ENCODE data around the gene CFAP54. TPM values are rescaled to one million over a fixed set of nuclear protein-coding genes. Genes with fewer than 3 reads are reported as not detected.
A peak's percentile ranks its signal among the peaks of the same experiment; 100 is the strongest.

Gene CFAP54
- total RNA-seq, 2 donors from 2014 or later: 0.61 to 0.87 TPM

DNA sequence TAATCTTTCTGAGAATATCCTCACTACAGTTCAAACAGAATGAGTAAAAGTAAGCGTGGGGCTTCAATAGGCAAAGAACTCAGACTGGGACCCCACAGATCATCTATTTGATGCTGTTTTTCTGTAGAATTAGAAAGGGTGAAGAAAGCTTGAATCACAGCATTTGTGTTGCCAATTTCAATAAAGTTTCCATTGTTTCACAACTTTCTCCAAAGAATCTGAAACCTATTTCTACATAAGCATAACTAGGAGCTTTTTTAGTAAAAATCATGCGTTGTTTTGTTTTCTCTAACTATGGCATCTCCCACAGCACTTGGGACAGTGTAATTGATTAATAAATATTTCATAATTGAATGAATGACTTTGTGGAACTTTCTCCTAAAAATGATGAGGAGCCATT is 401.0 kb downstream of the CFAP54 start:
- Mint-ChIP-seq H3K27ac (no peak overlapping the region), H3K9me3 (no peaks in the 10 kb centered on the region), H3K27me3 (peaks cover 28% of the 10 kb centered on the region), H3K36me3 (ENCODE audit: low read depth) (no peaks in the 10 kb centered on the region), H3K4me3 (no peak overlapping the region), H3K4me1 (no peaks in the 10 kb centered on the region)
- no peak for ATAC-seq (replicated peaks)

DNA sequence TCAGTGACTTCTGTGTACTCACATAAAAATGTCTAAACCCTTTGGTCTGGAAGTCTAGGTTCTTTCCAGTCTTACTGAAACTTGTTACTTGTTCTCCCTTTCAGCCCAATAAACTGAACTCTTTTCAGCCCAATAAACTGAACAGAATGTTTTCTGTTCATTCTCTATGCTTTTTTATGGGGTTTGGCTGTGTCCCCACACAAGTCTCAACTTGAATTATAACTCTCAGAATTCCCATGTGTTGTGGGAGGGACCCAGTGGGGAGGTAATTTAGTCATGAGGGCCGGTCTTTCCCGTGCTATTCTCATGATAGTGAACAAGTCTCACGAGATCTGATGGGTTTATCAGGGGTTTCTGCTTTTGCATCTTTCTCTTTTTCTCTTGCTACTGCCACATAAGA is 402.7 kb downstream of the CFAP54 start:
- Mint-ChIP-seq H3K36me3 (ENCODE audit: low read depth) (no peaks in the 10 kb centered on the region), H3K27me3 (peaks cover 18% of the 10 kb centered on the region), H3K4me3 (no peak overlapping the region), H3K9me3 (no peaks in the 10 kb centered on the region), H3K27ac (no peak overlapping the region), H3K4me1 (no peaks in the 10 kb centered on the region)
- no peak for ATAC-seq (replicated peaks)

DNA sequence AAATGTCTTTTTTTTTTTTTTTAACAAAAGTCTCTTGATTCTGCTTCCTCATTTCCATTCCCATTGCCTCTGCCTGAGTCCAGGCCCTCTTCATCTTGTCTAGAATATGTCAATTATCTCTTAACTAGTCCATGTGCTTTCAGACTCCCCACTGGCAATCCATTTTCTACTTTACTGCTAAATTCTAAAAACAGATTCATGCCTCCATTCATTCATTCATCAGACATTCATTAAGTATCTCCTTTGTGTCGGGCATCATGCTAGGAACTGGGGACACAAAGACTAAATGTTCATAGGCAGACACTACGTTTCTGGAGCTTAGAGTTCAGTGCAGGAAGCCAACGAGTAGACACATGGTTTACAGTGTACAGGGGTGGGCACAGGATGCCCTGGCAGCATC is 408.0 kb downstream of the CFAP54 start:
- H3K36me3 Mint-ChIP-seq (ENCODE audit: low read depth): no peaks in the 10 kb centered on the region
- no peaks in the 10 kb centered on the region for H3K4me1 Mint-ChIP-seq
- peaks cover 9% of the 10 kb centered on the region for H3K27me3 Mint-ChIP-seq
- H3K27ac Mint-ChIP-seq: no peak overlapping the region
- no peak for ATAC-seq (replicated peaks)
- no peak overlapping the region for H3K4me3 Mint-ChIP-seq
- no peaks in the 10 kb centered on the region for H3K9me3 Mint-ChIP-seq

DNA sequence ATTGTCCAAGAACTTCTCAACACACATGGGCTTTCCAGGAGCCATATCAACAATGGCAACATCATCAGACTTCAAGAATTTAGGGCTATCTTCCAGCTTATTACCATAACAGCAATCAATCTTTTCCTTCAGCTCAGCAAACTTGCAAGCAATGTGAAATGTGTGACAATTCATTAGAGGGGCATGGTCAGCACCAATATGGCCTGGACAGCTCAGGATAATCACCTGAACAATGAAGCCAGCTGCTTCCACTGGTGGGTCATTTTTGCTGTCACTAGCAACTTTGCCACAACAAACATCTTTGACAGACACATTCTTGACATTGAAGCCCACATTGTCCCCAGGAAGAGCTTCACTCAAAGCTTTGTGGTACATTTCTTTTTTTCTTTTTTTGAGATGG is 411.8 kb downstream of the CFAP54 start:
- H3K4me1 Mint-ChIP-seq: peaks cover 3% of the 10 kb centered on the region
- ATAC-seq (replicated peaks): no peak
- no peak overlapping the region for H3K27ac Mint-ChIP-seq
- H3K4me3 Mint-ChIP-seq: no peak overlapping the region
- H3K9me3 Mint-ChIP-seq: no peaks in the 10 kb centered on the region
- peaks cover 4% of the 10 kb centered on the region for H3K27me3 Mint-ChIP-seq
- H3K36me3 Mint-ChIP-seq (ENCODE audit: low read depth): no peaks in the 10 kb centered on the region

DNA sequence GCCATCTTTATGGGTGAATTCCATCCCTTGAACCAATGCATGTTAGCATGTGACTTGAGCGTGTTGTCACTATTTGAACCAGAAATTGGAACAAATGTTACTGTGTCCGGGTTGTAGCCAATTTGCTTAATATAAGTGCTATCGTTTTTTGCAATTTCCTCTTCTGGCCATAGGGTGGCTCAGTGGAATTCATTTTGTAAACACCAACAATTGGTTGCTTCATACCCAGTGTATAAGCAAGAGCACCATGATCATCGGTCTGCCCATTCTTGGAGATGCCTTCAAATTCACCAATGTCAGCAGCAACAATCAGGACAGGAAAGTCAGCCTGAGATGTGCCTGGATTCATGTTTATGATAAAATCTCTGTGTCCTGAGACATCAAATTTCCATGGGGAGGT is 412.7 kb downstream of the CFAP54 start:
- Mint-ChIP-seq H3K27ac (no peak overlapping the region), H3K4me3 (no peak overlapping the region), H3K4me1 (peaks cover 9% of the 10 kb centered on the region), H3K27me3 (peaks cover 4% of the 10 kb centered on the region), H3K9me3 (no peaks in the 10 kb centered on the region), H3K36me3 (ENCODE audit: low read depth) (no peaks in the 10 kb centered on the region)
- ATAC-seq (replicated peaks): no peak

DNA sequence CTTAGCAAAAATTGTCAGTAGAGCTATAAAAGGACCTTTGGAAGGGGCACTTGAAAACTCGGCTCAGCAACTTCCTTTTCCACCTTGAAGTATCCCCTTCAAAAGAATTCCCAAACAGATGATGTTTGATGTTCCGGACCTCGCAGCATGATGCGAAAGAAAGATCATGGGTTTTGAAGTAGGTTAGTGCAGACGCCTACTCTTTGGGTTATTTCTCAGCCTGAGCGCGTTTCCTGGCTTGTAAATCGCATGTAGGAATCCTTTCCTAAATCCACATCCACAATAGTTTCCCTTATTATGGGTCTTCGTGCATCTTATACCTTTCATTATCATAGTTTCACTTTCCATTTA is 417.1 kb downstream of the CFAP54 start:
- H3K9me3 Mint-ChIP-seq: no peaks in the 10 kb centered on the region
- H3K36me3 Mint-ChIP-seq (ENCODE audit: low read depth): peaks cover 36% of the 10 kb centered on the region
- no peak for ATAC-seq (replicated peaks)
- H3K27me3 Mint-ChIP-seq: peaks cover 4% of the 10 kb centered on the region
- peak overlapping the region; percentile 99 for H3K4me3 Mint-ChIP-seq
- H3K27ac Mint-ChIP-seq: peak overlapping the region; percentile 98
- H3K4me1 Mint-ChIP-seq: peaks cover 25% of the 10 kb centered on the region

DNA sequence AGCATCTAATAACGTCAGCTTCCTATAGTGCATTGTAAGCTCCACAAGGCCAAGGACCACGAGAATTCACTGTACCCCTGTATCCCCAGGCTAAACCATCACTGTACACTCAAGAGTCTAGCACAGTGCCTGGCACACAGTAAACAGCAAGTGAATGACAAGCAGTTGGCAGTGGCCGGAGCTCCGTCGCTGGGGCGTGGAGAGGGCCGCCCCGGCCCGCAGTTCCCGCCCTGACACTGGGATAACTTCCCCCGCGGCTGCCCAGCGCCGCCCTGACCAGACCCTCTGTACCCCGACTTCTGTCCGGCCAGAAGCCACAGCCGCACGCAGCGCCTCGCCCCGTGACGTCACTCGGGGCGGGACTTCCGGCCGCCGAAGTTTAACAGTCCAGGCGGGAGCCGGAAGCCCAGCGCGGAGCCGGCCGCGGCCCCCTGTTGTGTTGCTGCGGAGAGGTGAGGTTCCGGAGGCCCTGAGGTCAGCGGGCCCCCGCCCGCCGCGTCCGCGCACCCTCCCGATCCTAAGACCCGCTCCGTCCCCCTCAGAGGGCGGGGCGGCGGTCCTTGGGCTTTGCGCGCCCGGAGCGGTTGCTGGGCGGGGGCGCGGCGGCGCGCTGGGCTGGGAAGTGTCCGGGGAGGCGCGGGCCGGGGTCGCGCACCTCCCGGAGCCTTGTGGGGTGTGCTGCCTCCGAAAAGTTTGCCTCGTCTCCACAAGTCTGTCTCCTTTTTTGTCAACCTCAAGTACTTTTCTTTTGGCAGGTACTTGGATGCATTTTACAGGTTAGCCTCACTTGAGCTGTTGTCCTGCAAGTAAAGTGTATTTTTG is 417.7 kb downstream of the CFAP54 start, which contains the start of gene NEDD1:
TSS of gene NEDD1 (plus strand) at position 409 of the 822 bp plus-strand sequence. CDS start 2,503 bp downstream, outside the sequence.
- Mint-ChIP-seq H3K27ac (peak within 1 kb of the TSS; percentile 98), H3K4me3 (peak within 1 kb of the TSS; percentile 99), H3K36me3 (ENCODE audit: low read depth) (peaks cover 38% of the 10 kb centered on the region), H3K4me1 (peaks cover 27% of the 10 kb centered on the region), H3K9me3 (no peaks in the 10 kb centered on the region), H3K27me3 (peaks cover 4% of the 10 kb centered on the region)
- peak; percentile 89 for ATAC-seq (replicated peaks)

DNA sequence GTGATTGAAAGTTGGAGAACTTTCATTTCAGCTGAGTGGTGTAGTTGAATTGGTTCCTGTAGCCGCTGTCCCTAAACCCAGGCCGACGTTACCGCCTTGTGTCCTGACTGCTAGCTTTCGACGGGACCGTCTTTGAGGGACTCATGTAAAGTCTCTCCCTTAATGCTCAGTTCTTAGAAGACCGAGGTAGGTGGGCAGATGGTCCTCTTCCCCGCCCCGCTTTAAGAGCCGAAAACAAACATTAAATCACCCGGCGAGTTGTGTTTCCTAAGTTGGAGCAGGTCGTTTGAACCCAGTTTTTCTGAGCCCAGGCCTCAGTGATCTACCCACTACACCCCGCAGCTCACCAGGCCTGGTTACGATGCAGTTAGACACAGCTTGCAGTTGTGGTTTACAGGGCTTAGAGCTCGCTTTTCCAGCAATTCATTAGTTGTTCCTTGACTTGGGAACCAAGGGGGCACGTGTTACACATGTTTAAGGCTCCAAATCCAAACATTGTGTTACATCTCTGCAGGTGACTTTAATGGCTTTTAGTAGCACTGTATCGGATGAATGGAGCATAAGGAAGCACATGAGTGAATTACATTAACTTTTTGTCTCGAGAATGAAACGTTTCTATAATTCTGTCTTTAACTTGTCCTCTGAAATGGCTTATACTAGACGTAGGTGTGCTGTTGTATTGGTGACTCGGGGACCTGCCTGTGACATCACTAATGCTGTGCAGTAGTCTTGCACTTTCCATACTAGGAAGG is 418.5 kb downstream of the CFAP54 start:
- peak overlapping the region; percentile 98 for H3K27ac Mint-ChIP-seq
- no peaks in the 10 kb centered on the region for H3K9me3 Mint-ChIP-seq
- peaks cover 27% of the 10 kb centered on the region for H3K4me1 Mint-ChIP-seq
- H3K27me3 Mint-ChIP-seq: peaks cover 4% of the 10 kb centered on the region
- ATAC-seq (replicated peaks): peak; percentile 47
- H3K36me3 Mint-ChIP-seq (ENCODE audit: low read depth): peaks cover 44% of the 10 kb centered on the region
- H3K4me3 Mint-ChIP-seq: peak overlapping the region; percentile 99

DNA sequence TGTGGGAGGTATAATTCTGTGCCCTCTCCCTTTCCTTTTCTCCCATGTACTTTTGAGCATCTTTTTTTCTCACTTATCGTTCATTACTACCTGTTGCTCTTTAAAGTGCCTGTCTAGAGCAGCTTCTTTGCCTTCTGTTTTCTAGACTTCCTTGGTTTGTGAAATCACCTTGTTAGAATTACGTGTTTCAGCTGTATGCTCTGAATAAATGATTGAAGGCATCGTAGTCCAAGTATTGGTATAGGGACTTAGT is 419.0 kb downstream of the CFAP54 start:
- H3K27me3 Mint-ChIP-seq: peaks cover 4% of the 10 kb centered on the region
- H3K4me3 Mint-ChIP-seq: peak overlapping the region; percentile 99
- no peak for ATAC-seq (replicated peaks)
- peaks cover 27% of the 10 kb centered on the region for H3K4me1 Mint-ChIP-seq
- H3K27ac Mint-ChIP-seq: peak overlapping the region; percentile 98
- peaks cover 48% of the 10 kb centered on the region for H3K36me3 Mint-ChIP-seq (ENCODE audit: low read depth)
- no peaks in the 10 kb centered on the region for H3K9me3 Mint-ChIP-seq

DNA sequence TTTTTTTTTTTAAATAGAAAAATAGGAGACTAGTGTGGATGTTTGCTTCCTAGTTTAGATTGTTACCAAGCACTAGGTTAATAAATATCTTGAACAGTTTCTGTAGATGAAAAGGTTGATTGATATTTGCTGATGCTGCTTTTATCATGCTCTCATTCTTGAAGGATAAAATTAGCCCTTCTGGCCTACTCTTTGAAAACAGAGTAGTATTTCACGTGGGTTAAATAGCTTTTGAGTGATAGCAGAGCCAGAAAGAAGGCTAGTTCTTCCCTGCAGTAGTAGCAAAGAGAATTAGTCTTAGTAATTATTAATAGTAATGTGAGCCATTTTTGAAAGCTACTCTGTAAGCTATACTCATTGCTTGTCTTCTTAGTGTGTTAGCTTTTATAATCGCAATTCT is 422.9 kb downstream of the CFAP54 start:
- Mint-ChIP-seq H3K27ac (no peak overlapping the region), H3K27me3 (no peaks in the 10 kb centered on the region), H3K9me3 (no peaks in the 10 kb centered on the region), H3K36me3 (ENCODE audit: low read depth) (peaks cover 64% of the 10 kb centered on the region), H3K4me3 (no peak overlapping the region), H3K4me1 (peaks cover 27% of the 10 kb centered on the region)
- no peak for ATAC-seq (replicated peaks)

DNA sequence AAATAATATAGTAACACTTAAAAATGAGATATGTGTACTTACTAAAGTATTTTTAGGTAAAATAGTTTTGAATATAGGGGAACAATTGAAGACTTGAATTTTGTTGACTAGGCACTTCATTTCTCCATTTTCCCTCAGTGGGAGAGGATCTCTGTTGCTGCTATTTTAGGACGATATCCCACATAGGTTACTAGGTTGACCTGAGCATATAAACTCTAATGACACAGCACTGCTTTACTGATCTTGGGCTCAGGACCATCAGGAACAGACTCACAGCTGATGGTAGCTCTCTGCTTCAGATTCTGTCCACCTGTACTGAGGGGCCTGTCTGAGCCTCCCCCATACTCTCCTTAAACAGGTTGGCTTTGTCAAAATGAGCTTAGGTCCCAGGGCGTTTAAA is 423.6 kb downstream of the CFAP54 start:
- Mint-ChIP-seq H3K4me3 (no peak overlapping the region), H3K9me3 (no peaks in the 10 kb centered on the region), H3K27ac (no peak overlapping the region), H3K4me1 (peaks cover 27% of the 10 kb centered on the region), H3K36me3 (ENCODE audit: low read depth) (peaks cover 66% of the 10 kb centered on the region), H3K27me3 (no peaks in the 10 kb centered on the region)
- ATAC-seq (replicated peaks): no peak

DNA sequence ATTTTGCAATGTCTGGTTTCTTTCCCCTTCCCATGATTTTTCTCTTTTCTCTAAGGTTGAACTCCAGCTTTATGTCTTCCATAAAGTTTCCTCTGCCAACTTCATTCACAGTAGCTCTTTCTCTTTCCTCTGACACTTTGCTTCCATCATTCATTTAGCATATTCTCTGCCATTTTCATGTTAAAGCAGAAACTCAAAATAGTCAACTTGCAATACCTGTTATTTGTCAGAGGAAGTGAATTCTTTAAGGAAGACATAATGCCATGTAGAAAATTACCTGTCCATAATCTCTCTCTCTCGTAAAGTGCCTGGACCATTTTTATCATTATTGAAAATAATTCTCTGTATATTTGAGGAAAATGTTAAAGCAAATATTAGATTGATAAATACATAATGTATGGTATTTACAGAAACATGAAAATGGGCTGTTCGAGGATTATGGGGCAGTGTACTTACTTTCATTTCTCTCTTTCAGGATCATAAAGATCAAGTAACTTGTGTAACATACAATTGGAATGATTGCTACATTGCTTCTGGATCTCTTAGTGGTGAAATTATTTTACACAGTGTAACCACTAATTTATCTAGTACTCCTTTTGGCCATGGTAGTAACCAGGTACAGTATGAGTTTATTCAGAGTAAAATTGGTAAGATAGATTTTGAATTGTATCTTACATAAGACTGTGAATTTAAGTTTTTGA is 430.3 kb downstream of the CFAP54 start:
- H3K4me3 Mint-ChIP-seq: no peak overlapping the region
- no peak overlapping the region for H3K27ac Mint-ChIP-seq
- H3K36me3 Mint-ChIP-seq (ENCODE audit: low read depth): peaks cover 78% of the 10 kb centered on the region
- no peak for ATAC-seq (replicated peaks)
- no peaks in the 10 kb centered on the region for H3K27me3 Mint-ChIP-seq
- H3K9me3 Mint-ChIP-seq: no peaks in the 10 kb centered on the region
- peaks cover 27% of the 10 kb centered on the region for H3K4me1 Mint-ChIP-seq

Data from activated T-helper 17 cell treated with anti-CD3 and anti-CD28 coated beads, Interleukin-2, amount 50 U/mL, for 72 hours (primary cell).